Measurements from ENCODE around the gene PLD4. TPM values are rescaled to one million over a fixed set of nuclear protein-coding genes. Genes with fewer than 3 reads are reported as not detected.

Gene PLD4
- total RNA-seq, 1 donor from 2014 or later = not detected

GRCh38 chr14:104966981-104967385 is 42.3 kb downstream of the PLD4 start:
- Mint-ChIP-seq H3K4me3 (ENCODE audit: unreplicated experiment) (no peak overlapping the region), H3K27ac (ENCODE audit: unreplicated experiment) (no peak overlapping the region), H3K4me1 (ENCODE audit: low read depth, unreplicated experiment) (peaks cover 5% of the 10 kb centered on the region)

DNA sequence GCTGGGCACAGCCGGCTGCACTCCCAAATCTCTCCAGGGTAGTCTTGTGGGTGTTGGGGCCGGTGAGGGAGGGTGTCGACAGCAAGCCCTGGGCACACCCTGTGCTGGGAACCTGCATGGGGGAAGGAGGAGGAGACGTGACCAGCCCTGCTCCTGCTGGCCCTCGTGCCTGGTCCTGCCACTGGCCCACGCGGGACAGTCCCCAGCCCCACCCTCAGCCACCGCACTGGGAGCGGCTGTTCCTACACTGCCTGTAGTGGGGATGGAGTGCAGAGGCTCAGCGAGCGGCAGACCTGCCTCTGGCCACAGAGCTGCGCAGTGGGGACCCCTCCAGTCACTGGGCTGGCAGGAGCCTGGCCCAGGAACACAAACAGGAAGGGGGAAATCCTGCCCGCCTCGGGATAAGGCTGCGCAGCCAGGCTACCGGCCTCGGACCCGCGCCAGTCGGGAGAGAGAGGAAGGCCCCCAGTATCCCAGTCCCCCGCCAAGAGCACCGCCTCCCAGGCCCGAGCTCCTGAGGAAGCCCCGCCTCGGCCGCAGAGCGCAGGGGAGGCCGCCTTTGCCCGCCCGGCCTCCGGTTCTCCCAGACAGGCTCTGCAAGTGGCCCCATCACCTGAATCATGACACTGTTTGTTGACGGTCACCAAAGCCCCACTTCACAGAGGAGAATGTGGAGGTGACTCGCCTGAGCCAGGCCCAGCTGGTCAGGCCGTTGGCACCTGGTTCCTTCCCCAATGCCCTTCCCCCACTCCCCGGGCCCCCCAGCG is 42.9 kb downstream of the PLD4 start:
- H3K4me3 Mint-ChIP-seq (ENCODE audit: unreplicated experiment) = no peak overlapping the region

More at GRCh38 chr14:104966981-104967385, 42.3 kb downstream of the PLD4 start:
- TF ChIP-seq, protein P1, sequence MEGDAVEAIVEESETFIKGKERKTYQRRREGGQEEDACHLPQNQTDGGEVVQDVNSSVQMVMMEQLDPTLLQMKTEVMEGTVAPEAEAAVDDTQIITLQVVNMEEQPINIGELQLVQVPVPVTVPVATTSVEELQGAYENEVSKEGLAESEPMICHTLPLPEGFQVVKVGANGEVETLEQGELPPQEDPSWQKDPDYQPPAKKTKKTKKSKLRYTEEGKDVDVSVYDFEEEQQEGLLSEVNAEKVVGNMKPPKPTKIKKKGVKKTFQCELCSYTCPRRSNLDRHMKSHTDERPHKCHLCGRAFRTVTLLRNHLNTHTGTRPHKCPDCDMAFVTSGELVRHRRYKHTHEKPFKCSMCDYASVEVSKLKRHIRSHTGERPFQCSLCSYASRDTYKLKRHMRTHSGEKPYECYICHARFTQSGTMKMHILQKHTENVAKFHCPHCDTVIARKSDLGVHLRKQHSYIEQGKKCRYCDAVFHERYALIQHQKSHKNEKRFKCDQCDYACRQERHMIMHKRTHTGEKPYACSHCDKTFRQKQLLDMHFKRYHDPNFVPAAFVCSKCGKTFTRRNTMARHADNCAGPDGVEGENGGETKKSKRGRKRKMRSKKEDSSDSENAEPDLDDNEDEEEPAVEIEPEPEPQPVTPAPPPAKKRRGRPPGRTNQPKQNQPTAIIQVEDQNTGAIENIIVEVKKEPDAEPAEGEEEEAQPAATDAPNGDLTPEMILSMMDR (IDR thresholded peaks at IDR 0.05; ENCODE audit: partially characterized antibody, unreplicated experiment) = no peak
- DNase-seq = peak; percentile 11
- Mint-ChIP-seq H3K9me3 (ENCODE audit: unreplicated experiment) (peaks cover 2% of the 10 kb centered on the region), H3K27me3 (ENCODE audit: unreplicated experiment) (peaks cover 4% of the 10 kb centered on the region), H3K36me3 (ENCODE audit: unreplicated experiment) (no peaks in the 10 kb centered on the region)

GRCh38 chr14:104968153-104968527 is 43.5 kb downstream of the PLD4 start:
- Mint-ChIP-seq H3K4me1 (ENCODE audit: low read depth, unreplicated experiment) (peaks cover 5% of the 10 kb centered on the region), H3K4me3 (ENCODE audit: unreplicated experiment) (no peak overlapping the region), H3K27me3 (ENCODE audit: unreplicated experiment) (peaks cover 4% of the 10 kb centered on the region), H3K36me3 (ENCODE audit: unreplicated experiment) (no peaks in the 10 kb centered on the region), H3K9me3 (ENCODE audit: unreplicated experiment) (peaks cover 2% of the 10 kb centered on the region), H3K27ac (ENCODE audit: unreplicated experiment) (no peak overlapping the region)
- TF ChIP-seq, protein P1 (IDR thresholded peaks at IDR 0.05; ENCODE audit: partially characterized antibody, unreplicated experiment) = no peak
- DNase-seq = peak; percentile 52

More for the DNA sequence above, 42.9 kb downstream of the PLD4 start:
- Mint-ChIP-seq H3K27ac (ENCODE audit: unreplicated experiment) (no peak overlapping the region), H3K9me3 (ENCODE audit: unreplicated experiment) (peaks cover 2% of the 10 kb centered on the region), H3K4me1 (ENCODE audit: low read depth, unreplicated experiment) (peaks cover 5% of the 10 kb centered on the region), H3K27me3 (ENCODE audit: unreplicated experiment) (peaks cover 4% of the 10 kb centered on the region), H3K36me3 (ENCODE audit: unreplicated experiment) (no peaks in the 10 kb centered on the region)
- TF ChIP-seq, protein P1 (IDR thresholded peaks at IDR 0.05; ENCODE audit: partially characterized antibody, unreplicated experiment) = no peak
- peak; percentile 48 for DNase-seq

- H3K27me3 Mint-ChIP-seq (ENCODE audit: unreplicated experiment) = peaks cover 4% of the 10 kb centered on the region
- peaks cover 2% of the 10 kb centered on the region for H3K9me3 Mint-ChIP-seq (ENCODE audit: unreplicated experiment)
- DNase-seq = peak; percentile 28
- peak overlapping the region; percentile 48 for H3K27ac Mint-ChIP-seq (ENCODE audit: unreplicated experiment)
- TF ChIP-seq, protein P1 (IDR thresholded peaks at IDR 0.05; ENCODE audit: partially characterized antibody, unreplicated experiment) = no peak
- no peaks in the 10 kb centered on the region for H3K36me3 Mint-ChIP-seq (ENCODE audit: unreplicated experiment)
- H3K4me1 Mint-ChIP-seq (ENCODE audit: low read depth, unreplicated experiment) = peaks cover 5% of the 10 kb centered on the region
- H3K4me3 Mint-ChIP-seq (ENCODE audit: unreplicated experiment) = peak overlapping the region; percentile 52
Measured at GRCh38 chr14:104968541-104969401, 44.1 kb downstream of the PLD4 start.

Measured in glutamatergic neuron (in vitro differentiated cells).